CD4-positive, alpha-beta memory T cell (primary cell): ENCODE data around the gene MT1F. TPM values are rescaled to one million over a fixed set of nuclear protein-coding genes. Genes with fewer than 3 reads are reported as not detected.
"Not testable (repeated sequence)": the region's sequence is repeated elsewhere in the genome, so short reads cannot be mapped to it uniquely, and the experiment has no call there.

Experiments
- CTCF ChIA-PET: fragments of 350-600 bp; sonication (Branson Sonifier 250); formaldehyde crosslinking; loops from one replicate; lab custom pipeline; 2021; ENCODE audit warnings: inconsistent platforms; ENCODE audit not compliant: partially characterized antibody; lab: Charles Lee
- POLR2A ChIA-PET: fragments of 350-600 bp; sonication (Branson Sonifier 250); formaldehyde crosslinking; loops from one replicate; lab custom pipeline; 2021; ENCODE audit not compliant: partially characterized antibody; lab: Charles Lee
- DNase-seq, 5 donors: peaks; one replicate each; pipeline versions ENCODE4 v3.0.0 to v3.0.0-alpha.2; 2020 to 2022; ENCODE audit warnings: mixed read lengths in 1 of 5
- H3K27ac ChIP-seq: one replicate; pipeline ENCODE4 v1.7.0; 2013; ENCODE audit warnings: low read depth, low read length
- H3K27me3 ChIP-seq: 2 replicates; pipeline ENCODE4 v1.7.0; 2013; ENCODE audit warnings: mild to moderate bottlenecking, low read length, moderate library complexity; ENCODE audit not compliant: insufficient read depth
- H3K36me3 ChIP-seq: 2 replicates; pipeline ENCODE4 v1.7.0; 2013; ENCODE audit warnings: mild to moderate bottlenecking, low read length, moderate library complexity; ENCODE audit not compliant: insufficient read depth
- H3K4me1 ChIP-seq: 2 replicates; pipeline ENCODE4 v1.7.0; 2013; ENCODE audit warnings: mild to moderate bottlenecking, low read length, moderate library complexity; ENCODE audit not compliant: insufficient read depth
- H3K4me3 ChIP-seq, 2 donors: one replicate each; pipeline ENCODE4 v1.7.0; 2013; ENCODE audit warnings: low read length in 2 of 2, mild to moderate bottlenecking in 1 of 2
- H3K9me3 ChIP-seq, 2 donors: one replicate each; pipeline ENCODE4 v1.7.0; 2013; ENCODE audit warnings: low read length in 2 of 2, control low read depth in 1 of 2; ENCODE audit not compliant: control insufficient read depth in 1 of 2
- H3K27ac Mint-ChIP-seq, 7 donors: one replicate each; pipeline ENCODE4 v1.8.0; 2020 to 2021; ENCODE audit warnings: mixed read lengths in 7 of 7, mild to moderate bottlenecking in 6 of 7, inconsistent platforms in 3 of 7, moderate library complexity in 3 of 7
- H3K27me3 Mint-ChIP-seq, 2 donors: one replicate each; pipeline ENCODE4 v1.8.0; 2020 to 2021; ENCODE audit warnings: mixed read lengths in 2 of 2
- H3K36me3 Mint-ChIP-seq, 2 donors: one replicate each; pipeline ENCODE4 v1.8.0; 2020 to 2021; ENCODE audit warnings: mixed read lengths in 2 of 2, inconsistent platforms in 1 of 2, mild to moderate bottlenecking in 1 of 2
- H3K4me1 Mint-ChIP-seq, 4 donors: one replicate each; pipeline ENCODE4 v1.8.0; 2020 to 2021; ENCODE audit warnings: mixed read lengths in 4 of 4, mild to moderate bottlenecking in 1 of 4
- H3K4me3 Mint-ChIP-seq, 8 donors: one replicate each; pipeline ENCODE4 v1.8.0; 2020 to 2021; ENCODE audit warnings: mixed read lengths in 8 of 8, mild to moderate bottlenecking in 7 of 8, moderate library complexity in 6 of 8, inconsistent platforms in 3 of 8
- H3K9me3 Mint-ChIP-seq, 8 donors: one replicate each; pipeline ENCODE4 v1.8.0; 2020 to 2021; ENCODE audit warnings: mixed read lengths in 8 of 8, mild to moderate bottlenecking in 5 of 8, inconsistent platforms in 3 of 8, moderate library complexity in 1 of 8
- intact Hi-C: fragments of 100-400 bp; cut with micrococcal nuclease; formaldehyde crosslinking; loops from one replicate; pipeline ENCODE4 v1.15.1; 2023
- polyA plus RNA-seq, 2 donors: library from polyadenylated mRNA; unstranded; fragments of 300-500 nt; fragmentation: Illumina TruSeq; gene quantifications; one replicate each; pipeline ENCODE4 v1.2.3, GENCODE V29; 2021
- total RNA-seq, 2 experiments: library from RNA; stranded (reverse); gene quantifications; one replicate each; pipeline ENCODE4 v1.2.3, GENCODE V29; 2021

Gene MT1F
- total and polyA plus RNA-seq, 4 experiments from 2014 or later: 8.3 to 28.9 (median 12.5) TPM

DNA sequence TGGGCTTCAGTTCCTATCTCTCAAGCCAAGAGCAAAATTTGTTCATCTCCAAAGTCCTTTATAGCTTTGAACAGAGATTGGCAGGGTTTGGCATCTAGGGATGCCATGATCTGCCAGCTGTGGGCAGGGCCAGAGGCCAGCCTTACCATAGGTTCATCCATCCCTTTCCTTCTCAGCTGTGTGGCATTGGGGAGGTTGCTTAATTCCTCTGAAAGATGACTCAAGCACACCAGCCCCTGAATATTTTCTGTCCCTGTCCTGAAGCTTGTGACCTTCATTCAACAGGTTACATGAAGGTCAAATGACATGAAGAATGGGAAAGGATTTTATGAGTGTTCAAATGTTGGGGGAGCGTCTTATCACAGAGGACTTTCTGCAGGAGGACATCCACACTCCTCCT lies 6.7 kb downstream of the MT1F start:
- Mint-ChIP-seq H3K9me3 (no peaks in the 10 kb centered on the region), H3K36me3 (peaks cover 1 to 6% of the 10 kb centered on the region in 2 donors), H3K27me3 (peaks cover 18 to 25% of the 10 kb centered on the region in 2 donors), H3K27ac (no peak overlapping the region), H3K4me1 (peaks cover 15 to 40% (median 29%) of the 10 kb centered on the region in 4 donors), H3K4me3 (no peak overlapping the region)
- ChIA-PET CTCF (no interaction called here), POLR2A (no interaction called here)
- Histone ChIP-seq H3K27me3 (peaks cover 25% of the 10 kb centered on the region), H3K9me3 (no peaks in the 10 kb centered on the region), H3K27ac (no peak overlapping the region), H3K4me3 (no peak overlapping the region), H3K36me3 (no peaks in the 10 kb centered on the region), H3K4me1 (peaks cover 23% of the 10 kb centered on the region)
- intact Hi-C loops: no loop called here
- DNase-seq: no peak

DNA sequence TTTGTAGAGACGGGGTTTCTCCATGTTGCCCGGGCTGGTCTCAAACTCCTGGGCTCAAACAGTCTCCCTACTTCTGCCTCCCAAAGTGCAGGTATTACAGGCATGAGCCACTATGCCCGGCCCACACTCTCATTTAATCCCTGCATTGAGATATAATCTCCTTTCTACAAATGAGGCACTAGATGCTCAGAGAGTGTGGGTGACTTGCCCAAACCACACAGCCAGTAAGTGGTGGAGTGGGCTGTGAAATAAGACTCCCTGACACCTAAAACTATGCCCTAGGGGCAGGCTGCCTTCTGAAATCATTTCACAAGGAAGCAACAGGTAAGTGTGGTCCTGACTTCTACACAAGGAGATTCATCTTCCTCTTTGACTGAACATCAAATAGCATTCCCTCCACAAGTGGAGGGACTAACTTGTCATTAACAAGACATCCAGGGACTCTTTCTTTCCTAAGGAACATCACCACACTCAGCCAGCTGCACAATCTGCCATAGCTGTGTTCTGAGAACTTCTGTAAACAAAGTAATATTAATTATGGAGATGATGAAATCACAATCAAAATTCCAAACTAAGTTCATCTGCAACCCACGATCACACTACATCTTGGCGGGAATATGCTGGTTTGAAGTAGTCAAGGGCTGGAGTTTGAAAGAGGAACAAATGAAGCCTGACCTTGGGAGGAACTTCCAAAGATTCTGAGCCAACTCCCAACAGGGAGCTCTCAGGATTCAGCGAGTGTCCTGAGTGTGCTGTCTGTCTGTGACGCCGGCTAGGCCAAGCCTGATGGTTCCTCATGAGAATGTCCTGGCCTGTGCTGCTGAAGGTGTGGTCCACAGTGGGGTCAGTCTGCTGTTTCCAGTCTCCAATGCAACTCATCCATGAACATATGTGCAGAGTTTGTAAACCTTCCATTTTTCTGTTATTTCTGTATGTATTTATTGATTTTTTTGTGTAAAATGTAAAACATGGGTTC lies 7.8 kb downstream of the MT1F start:
- DNase-seq, H3K9me3 Mint-ChIP-seq, H3K4me3 Mint-ChIP-seq, CTCF ChIA-PET, H3K9me3 ChIP-seq, H3K36me3 ChIP-seq, H3K27ac Mint-ChIP-seq, intact Hi-C loops, POLR2A ChIA-PET, H3K27ac ChIP-seq, H3K4me3 ChIP-seq, H3K36me3 Mint-ChIP-seq: not testable (repeated sequence)
- H3K4me1 ChIP-seq: peaks cover 27% of the 10 kb centered on the region
- H3K27me3 ChIP-seq: peaks cover 32% of the 10 kb centered on the region
- Mint-ChIP-seq H3K4me1 (peaks cover 15 to 41% (median 29%) of the 10 kb centered on the region in 4 donors), H3K27me3 (peaks cover 25 to 29% of the 10 kb centered on the region in 2 donors)

DNA sequence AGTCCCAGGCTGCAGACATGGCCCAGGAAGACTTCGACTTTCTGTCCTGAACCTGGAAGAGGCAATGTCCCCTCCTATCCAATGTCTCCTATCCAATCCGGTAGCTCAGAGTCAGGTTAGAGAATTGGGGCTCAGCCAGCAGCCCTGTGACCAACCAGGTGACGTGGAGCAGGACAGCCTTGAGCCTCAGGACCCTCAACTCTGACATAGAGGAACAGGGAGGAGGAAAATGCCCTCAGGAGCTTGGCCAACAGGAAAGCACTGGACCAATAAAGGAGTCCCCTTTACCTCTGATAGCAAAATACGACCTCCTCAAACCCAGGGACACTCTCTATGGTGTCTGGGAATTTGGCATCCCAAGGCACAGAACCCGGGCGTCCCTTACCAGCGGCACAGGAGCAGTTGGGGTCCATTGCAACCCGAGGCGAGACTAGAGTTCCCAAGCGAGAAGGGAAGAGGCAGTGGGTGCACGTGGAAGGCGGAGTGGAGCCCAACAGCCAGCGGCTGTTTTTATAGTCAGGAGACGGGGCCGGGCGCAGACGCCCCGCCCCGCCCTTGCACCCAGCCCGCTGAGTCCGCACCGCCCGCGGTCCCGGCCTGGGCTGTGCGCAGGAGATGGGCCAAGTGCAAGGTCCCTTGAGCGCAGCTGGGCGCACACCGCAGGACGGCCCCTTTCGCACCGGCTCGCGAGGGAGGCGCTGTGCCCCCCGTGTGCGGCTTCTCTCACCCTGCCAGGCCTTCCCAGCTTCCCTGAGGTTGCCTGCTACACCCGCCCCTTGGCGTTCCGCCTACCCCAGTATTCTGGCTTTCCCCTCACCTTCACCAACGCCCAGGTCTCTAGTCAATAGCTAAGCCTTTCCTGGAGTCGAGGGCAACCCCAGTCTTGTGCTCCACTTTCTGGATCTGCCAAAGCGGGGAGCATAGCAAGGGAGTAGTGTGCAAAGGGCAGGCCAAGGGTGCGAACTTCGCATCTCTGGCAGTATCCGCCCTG lies 10.1 kb downstream of the MT1F start, which contains the start of gene MT1G:
Gene MT1G (minus strand): TSS at position 485 of the 991 bp plus-strand sequence. CDS start 72 bp downstream, at position 413.
- Histone ChIP-seq H3K4me3 (no peak within 1 kb of the TSS), H3K4me1 (peaks cover 18% of the 10 kb centered on the region), H3K27me3 (peaks cover 32% of the 10 kb centered on the region), H3K27ac (no peak within 1 kb of the TSS), H3K36me3 (no peaks in the 10 kb centered on the region), H3K9me3 (no peaks in the 10 kb centered on the region)
- Mint-ChIP-seq H3K9me3 (no peaks in the 10 kb centered on the region), H3K36me3 (peaks cover 1 to 6% of the 10 kb centered on the region in 2 donors), H3K27ac (peak within 1 kb of the TSS in 1 of 7 donors; percentile 38), H3K4me1 (peaks cover 9 to 29% (median 18%) of the 10 kb centered on the region in 4 donors), H3K4me3 (peak within 1 kb of the TSS in 6 of 8 donors; percentile 21 to 76 (median 31)), H3K27me3 (peaks cover 33 to 46% of the 10 kb centered on the region in 2 donors)
- POLR2A ChIA-PET: interaction anchor here (0.9 kb wide), 1 partner anchor 24 kb away, joined by 3 read pairs; no protein-coding TSS in a partner anchor
- intact Hi-C loops: no loop called here
- CTCF ChIA-PET: no interaction called here
- no peak for DNase-seq

DNA sequence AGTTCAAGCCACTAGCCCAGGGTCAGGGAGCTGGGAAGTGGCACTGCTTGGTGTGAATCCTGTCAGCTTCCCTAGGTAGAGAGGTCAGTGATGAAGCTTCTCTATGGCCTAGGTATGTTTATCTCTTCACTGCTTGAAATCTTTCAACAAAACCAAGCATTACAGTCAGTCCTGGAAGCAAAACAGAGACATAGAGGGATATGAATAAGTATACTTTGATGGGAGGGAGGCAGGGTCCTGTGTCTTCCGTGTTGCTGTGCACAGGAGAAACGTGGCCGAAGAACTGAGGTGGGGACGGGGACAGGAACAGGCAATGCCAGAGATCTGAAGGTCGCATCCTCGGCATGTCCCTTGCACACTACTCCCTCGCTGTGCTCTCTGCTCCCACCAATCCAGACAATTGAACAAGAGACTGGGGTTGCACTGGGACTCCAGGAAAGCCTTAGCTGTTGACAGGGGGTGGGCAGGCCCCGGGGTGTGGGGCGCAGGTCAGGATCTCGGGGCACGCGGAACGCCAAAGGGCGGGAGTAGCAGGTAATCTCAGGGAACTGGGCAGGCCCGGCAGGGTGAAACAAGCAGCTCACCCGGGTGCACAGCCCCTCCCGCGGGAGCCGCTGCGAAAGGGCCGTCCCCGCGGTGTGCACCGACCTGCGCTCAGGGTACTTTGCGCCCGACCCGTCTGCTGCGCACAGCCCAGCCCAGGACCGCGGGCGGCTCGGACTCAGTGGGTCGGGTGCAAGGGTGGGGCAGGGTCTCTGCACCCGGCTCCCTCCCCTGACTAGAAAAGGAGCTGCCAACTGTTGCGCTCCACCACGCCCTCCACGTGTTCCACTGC lies 11.5 kb downstream of the MT1F start, which contains the start of gene MT1H:
Gene MT1H (plus strand): TSS at position 810 of the 835 bp plus-strand sequence. CDS start 71 bp downstream, outside the sequence.
- peaks cover 33 to 52% of the 10 kb centered on the region in 2 donors for H3K27me3 Mint-ChIP-seq
- DNase-seq: no peak
- H3K4me1 ChIP-seq: peaks cover 13% of the 10 kb centered on the region
- peaks cover 1 to 6% of the 10 kb centered on the region in 2 donors for H3K36me3 Mint-ChIP-seq
- no peak within 1 kb of the TSS for H3K27ac Mint-ChIP-seq
- no peaks in the 10 kb centered on the region for H3K36me3 ChIP-seq
- ChIA-PET CTCF (interaction anchor here (1.5 kb wide), 1 partner anchor 93 kb away, joined by 3 read pairs; no protein-coding TSS in a partner anchor), POLR2A (interaction anchor here (1.3 to 1.4 kb wide), 2 partner anchors 10 to 13 kb away, joined by 3 read pairs; partner anchors contain the start of gene MT1X)
- intact Hi-C loops: no loop called here
- peaks cover 32% of the 10 kb centered on the region for H3K27me3 ChIP-seq
- no peak within 1 kb of the TSS for H3K27ac ChIP-seq
- H3K9me3 Mint-ChIP-seq: no peaks in the 10 kb centered on the region
- no peak within 1 kb of the TSS for H3K4me3 ChIP-seq
- H3K4me1 Mint-ChIP-seq: peaks cover 4 to 23% (median 15%) of the 10 kb centered on the region in 4 donors
- peak within 1 kb of the TSS in 4 of 8 donors; percentile 17 to 76 (median 41) for H3K4me3 Mint-ChIP-seq
- H3K9me3 ChIP-seq: no peaks in the 10 kb centered on the region

DNA sequence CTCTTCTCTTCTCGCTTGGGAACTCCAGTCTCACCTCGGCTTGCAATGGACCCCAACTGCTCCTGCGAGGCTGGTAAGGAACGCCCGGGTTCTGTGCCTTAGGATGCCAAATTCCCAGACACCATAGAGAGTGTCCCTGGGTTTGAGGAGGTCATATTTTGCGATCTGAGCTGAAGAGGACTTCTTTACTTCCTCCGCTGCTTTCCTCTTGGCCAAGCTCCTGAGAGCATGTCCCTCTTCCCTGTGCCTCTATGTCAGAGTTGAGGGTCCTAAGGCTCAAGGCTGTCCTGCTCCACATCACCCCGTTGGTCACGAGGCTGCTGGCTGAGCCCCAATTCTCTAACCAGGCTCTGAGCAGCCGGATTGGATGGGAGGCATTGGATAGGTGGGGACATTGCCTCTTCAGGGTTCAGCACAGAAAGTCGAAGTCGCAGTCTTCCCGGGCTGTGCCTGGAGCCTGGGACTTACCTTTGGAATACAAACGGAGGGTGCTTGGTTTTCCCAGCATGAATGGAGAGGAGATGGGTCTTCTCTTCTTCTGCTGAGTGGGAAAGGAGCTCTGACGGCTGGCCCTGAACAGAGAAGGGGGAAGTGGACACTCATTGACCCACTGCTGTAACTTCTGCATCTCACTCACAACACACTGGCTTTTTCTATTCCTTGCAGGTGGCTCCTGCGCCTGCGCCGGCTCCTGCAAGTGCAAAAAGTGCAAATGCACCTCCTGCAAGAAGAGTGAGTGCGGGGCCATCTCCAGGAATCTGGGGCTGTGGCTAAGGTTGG lies 12.3 kb downstream of the MT1F start:
- ChIA-PET POLR2A (interaction anchor here (0.6 to 1.4 kb wide), 3 partner anchors 9 to 32 kb away, joined by 3 read pairs; partner anchors contain the start of gene MT1X), CTCF (interaction anchor here (1.5 kb wide), 1 partner anchor 94 kb away, joined by 3 read pairs; no protein-coding TSS in a partner anchor)
- Mint-ChIP-seq H3K9me3 (no peaks in the 10 kb centered on the region), H3K36me3 (peaks cover 0 to 4% of the 10 kb centered on the region in 2 donors), H3K4me1 (peaks cover 4 to 23% (median 16%) of the 10 kb centered on the region in 4 donors), H3K4me3 (no peak overlapping the region), H3K27me3 (peaks cover 33 to 54% of the 10 kb centered on the region in 2 donors), H3K27ac (no peak overlapping the region)
- no peaks in the 10 kb centered on the region for H3K9me3 ChIP-seq
- intact Hi-C loops: no loop called here
- peaks cover 13% of the 10 kb centered on the region for H3K4me1 ChIP-seq
- no peaks in the 10 kb centered on the region for H3K36me3 ChIP-seq
- no peak overlapping the region for H3K4me3 ChIP-seq
- H3K27me3 ChIP-seq: peaks cover 32% of the 10 kb centered on the region
- H3K27ac ChIP-seq: no peak overlapping the region
- DNase-seq: no peak
